Sigmoid colon (tissue), 7 donors: ENCODE measurements around the gene TMEM108. TPM values are rescaled to one million over a fixed set of nuclear protein-coding genes. Genes with fewer than 3 reads are reported as not detected.

ENCODE experiments used
- DNase-seq: peaks from one replicate; pipeline ENCODE4 v3.0.0-alpha.2; 2019
- H3K27ac ChIP-seq, 4 donors: fragments of 200-600 bp; sonication (generic); one replicate each; pipeline ENCODE4 v1.5.1; 2016 to 2019; ENCODE audit warnings: mild to moderate bottlenecking in 1 of 4
- H3K27me3 ChIP-seq, 3 donors: fragments of 200-600 bp; sonication (generic); one replicate each; pipeline ENCODE4 v1.5.1; 2019; ENCODE audit warnings: mild to moderate bottlenecking in 1 of 3
- H3K36me3 ChIP-seq, 4 donors: fragments of 200-600 bp; sonication (generic); one replicate each; pipeline ENCODE4 v1.5.1; 2016 to 2019
- H3K4me1 ChIP-seq, 4 donors: fragments of 200-600 bp; sonication (generic); one replicate each; pipeline ENCODE4 v1.5.1; 2017 to 2019
- H3K4me3 ChIP-seq, 4 donors: fragments of 200-600 bp; sonication (generic); one replicate each; pipeline ENCODE4 v1.5.1; 2017 to 2019; ENCODE audit warnings: mild to moderate bottlenecking in 2 of 4, moderate library complexity in 1 of 4
- H3K9me3 ChIP-seq, 4 donors: fragments of 200-600 bp in 3 of 4; sonication (generic) in 3 of 4; one replicate each; pipeline versions ENCODE4 v1.5.1 to v1.6.1; 2013 to 2019
- CTCF ChIP-seq, 4 experiments: fragments of 450-650 bp in 3 of 4; fragments of 200-600 bp in 1 of 4; IDR thresholded peaks; one replicate each; pipeline ENCODE4 v1.5.1; 2016 to 2019; ENCODE audit warnings: antibody characterized with exemption in 4 of 4, mild to moderate bottlenecking in 3 of 4, moderate library complexity in 2 of 4
- EP300 ChIP-seq, 4 donors: sonication (generic); formaldehyde crosslinking; IDR thresholded peaks; one replicate each; pipeline ENCODE4 v1.6.1; 2017; ENCODE audit warnings: antibody characterized with exemption in 4 of 4
- POLR2A ChIP-seq, 2 donors: fragments of 450-650 bp; IDR thresholded peaks; one replicate each; pipeline ENCODE4 v1.6.1; 2016; ENCODE audit warnings: antibody characterized with exemption in 2 of 2, mild to moderate bottlenecking in 2 of 2, moderate library complexity in 2 of 2
- POLR2AphosphoS5 ChIP-seq, 4 donors: sonication (generic); formaldehyde crosslinking; IDR thresholded peaks; one replicate each; pipeline ENCODE4 v1.6.1; 2017; ENCODE audit warnings: antibody characterized with exemption in 4 of 4
- WGBS, 2 donors: extraction: QIAGEN DNeasy Blood & Tissue Kit; methylation state at CpG; one replicate each; pipeline ENCODE4 v1.1.7; 2013; 5-methylcytosine and 5-hydroxymethylcytosine counted together
- intact Hi-C: fragments of 100-400 bp; cut with DNase I; formaldehyde crosslinking; loops from one replicate; pipeline ENCODE4 v1.15.1; 2023
- polyA plus RNA-seq, 3 donors: library from polyadenylated mRNA; stranded (reverse); fragments of 200-250 nt; gene quantifications; one replicate each; pipeline ENCODE4 v1.2.3, GENCODE V29; 2013
- total RNA-seq, 4 donors: library from RNA; depleted of rRNA; stranded (reverse); fragments of >200 nt; gene quantifications; one replicate each; pipeline ENCODE4 v1.1.0, GENCODE V29; 2016
- donor health status: healthy with polysubstance abuse.
- donor health status: Bipolar disorder and iron deficiency.
- donor health status: healthy.

Gene TMEM108
- total and polyA plus RNA-seq, 7 donors = 0.71 to 3.0 (median 0.86) TPM; not detected in 2

GRCh38 chr3:133069556-133070286 is 31.5 kb downstream of the TMEM108 start:
- no peaks in the 10 kb centered on the region for H3K36me3 ChIP-seq
- intact Hi-C loops = no loop called here
- WGBS, 2 donors = 20 to 71% methylated on average over 2 of the region's 2 CpGs

GRCh38 chr3:133074977-133075376 is 36.8 kb downstream of the TMEM108 start:
- Histone ChIP-seq H3K27ac (no peak overlapping the region), H3K36me3 (no peaks in the 10 kb centered on the region), H3K9me3 (no peaks in the 10 kb centered on the region), H3K27me3 (no peaks in the 10 kb centered on the region), H3K4me3 (no peak overlapping the region), H3K4me1 (no peaks in the 10 kb centered on the region)
- no peak for DNase-seq
- TF ChIP-seq POLR2AphosphoS5 (IDR thresholded peaks at IDR 0.05) (no peak), EP300 (IDR thresholded peaks at IDR 0.05) (no peak), POLR2A (IDR thresholded peaks at IDR 0.05) (no peak), CTCF (IDR thresholded peaks at IDR 0.05) (no peak)
- intact Hi-C loops = no loop called here
- WGBS, 2 donors = 87 to 88% methylated on average over 4 of the region's 4 CpGs

More at GRCh38 chr3:133069556-133070286, 31.5 kb downstream of the TMEM108 start:
- no peak for TF ChIP-seq EP300 (IDR thresholded peaks at IDR 0.05)
- no peak for TF ChIP-seq POLR2A (IDR thresholded peaks at IDR 0.05)
- no peak for TF ChIP-seq CTCF (IDR thresholded peaks at IDR 0.05)
- TF ChIP-seq POLR2AphosphoS5 (IDR thresholded peaks at IDR 0.05) = no peak
- H3K27ac ChIP-seq = no peak overlapping the region
- H3K9me3 ChIP-seq = no peaks in the 10 kb centered on the region
- no peaks in the 10 kb centered on the region for H3K27me3 ChIP-seq
- no peaks in the 10 kb centered on the region for H3K4me1 ChIP-seq
- DNase-seq = no peak
- no peak overlapping the region for H3K4me3 ChIP-seq

DNA sequence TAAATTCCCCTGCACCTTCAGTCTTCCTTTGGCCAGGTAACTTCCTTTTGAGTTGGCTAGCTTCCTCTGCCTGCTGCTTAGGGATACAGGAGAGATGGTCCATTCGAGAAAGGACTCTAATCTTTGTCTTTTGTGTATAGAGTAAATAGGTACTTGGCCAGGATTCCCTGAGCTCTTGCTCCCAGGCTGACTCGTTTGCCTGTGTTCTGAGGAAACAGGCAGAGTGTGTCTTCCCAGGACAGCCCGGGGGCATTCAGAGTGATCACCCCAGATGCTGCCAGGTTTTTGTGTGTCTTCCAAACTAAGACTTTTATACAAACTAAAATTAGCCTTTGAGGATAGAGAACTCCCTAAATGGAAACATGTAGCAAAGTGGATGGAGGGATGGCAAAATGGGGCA is 39.5 kb downstream of the TMEM108 start:
- Histone ChIP-seq H3K27ac (peak overlapping the region in 1 of 4 donors; percentile 2), H3K27me3 (no peaks in the 10 kb centered on the region), H3K4me1 (no peaks in the 10 kb centered on the region), H3K9me3 (peaks cover 0 to 3% (median 0%) of the 10 kb centered on the region in 4 donors), H3K36me3 (no peaks in the 10 kb centered on the region), H3K4me3 (no peak overlapping the region)
- DNase-seq = no peak
- TF ChIP-seq EP300 (IDR thresholded peaks at IDR 0.05) (no peak), POLR2A (IDR thresholded peaks at IDR 0.05) (no peak), POLR2AphosphoS5 (IDR thresholded peaks at IDR 0.05) (no peak)
- intact Hi-C loops = no loop called here
- 46 to 63% methylated on average over 3 of the region's 3 CpGs for WGBS, 2 donors

GRCh38 chr3:133079621-133080020 is 41.4 kb downstream of the TMEM108 start:
- no peak for DNase-seq
- Histone ChIP-seq H3K27me3 (no peaks in the 10 kb centered on the region), H3K36me3 (no peaks in the 10 kb centered on the region), H3K27ac (no peak overlapping the region), H3K4me1 (no peaks in the 10 kb centered on the region), H3K4me3 (no peak overlapping the region), H3K9me3 (peaks cover 0 to 3% (median 0%) of the 10 kb centered on the region in 4 donors)
- no peak for TF ChIP-seq POLR2AphosphoS5 (IDR thresholded peaks at IDR 0.05)
- TF ChIP-seq POLR2A (IDR thresholded peaks at IDR 0.05) = no peak
- no peak for TF ChIP-seq EP300 (IDR thresholded peaks at IDR 0.05)
- TF ChIP-seq CTCF (IDR thresholded peaks at IDR 0.05) = no peak
- 51 to 87% methylated on average over 3 of the region's 3 CpGs for WGBS, 2 donors
- intact Hi-C loops = no loop called here

- TF ChIP-seq EP300 (IDR thresholded peaks at IDR 0.05) (no peak), POLR2A (IDR thresholded peaks at IDR 0.05) (no peak), CTCF (IDR thresholded peaks at IDR 0.05) (no peak), POLR2AphosphoS5 (IDR thresholded peaks at IDR 0.05) (no peak)
- H3K36me3 ChIP-seq = no peaks in the 10 kb centered on the region
- WGBS, 2 donors = 70 to 75% methylated on average over 7 of the region's 7 CpGs
- no peak for DNase-seq
- intact Hi-C loops = no loop called here
- H3K4me3 ChIP-seq = no peak overlapping the region
- H3K4me1 ChIP-seq = no peaks in the 10 kb centered on the region
- no peaks in the 10 kb centered on the region for H3K27me3 ChIP-seq
- H3K9me3 ChIP-seq = peaks cover 0 to 3% (median 0%) of the 10 kb centered on the region in 4 donors
- no peak overlapping the region for H3K27ac ChIP-seq
These were observed 42.8 kb downstream of the TMEM108 start for GRCh38 chr3:133081016-133081415.
